ENCODE data around the gene ATG14.
"Not testable (repeated sequence)": the region's sequence is repeated elsewhere in the genome, so short reads cannot be mapped to it uniquely, and the experiment has no call there.

Gene ATG14

GRCh38 chr14:55386037-55386808 is 25.4 kb downstream of the ATG14 start:
- DNase-seq (ENCODE audit: low spot score) = no peak

DNA sequence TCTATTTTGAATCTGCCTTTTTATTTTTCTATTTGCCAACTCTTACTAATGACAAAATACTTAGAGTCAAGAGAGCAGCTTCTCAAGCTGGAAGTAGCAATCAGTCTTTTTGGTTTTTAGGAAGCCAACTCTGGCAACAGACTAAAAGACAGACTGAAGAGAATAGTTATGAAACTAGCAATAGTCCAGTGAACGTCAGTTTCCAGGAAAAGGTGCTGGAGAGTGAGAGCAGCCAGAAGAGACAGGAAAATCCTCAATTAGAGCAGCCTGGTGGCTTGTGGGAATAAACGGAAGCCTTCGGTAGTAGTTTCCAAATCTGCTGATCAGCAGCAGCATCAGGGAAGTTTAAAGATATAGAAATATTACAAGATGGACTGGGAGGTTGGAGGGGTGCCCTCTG is 27.1 kb downstream of the ATG14 start:
- DNase-seq (ENCODE audit: low spot score) = no peak

DNA sequence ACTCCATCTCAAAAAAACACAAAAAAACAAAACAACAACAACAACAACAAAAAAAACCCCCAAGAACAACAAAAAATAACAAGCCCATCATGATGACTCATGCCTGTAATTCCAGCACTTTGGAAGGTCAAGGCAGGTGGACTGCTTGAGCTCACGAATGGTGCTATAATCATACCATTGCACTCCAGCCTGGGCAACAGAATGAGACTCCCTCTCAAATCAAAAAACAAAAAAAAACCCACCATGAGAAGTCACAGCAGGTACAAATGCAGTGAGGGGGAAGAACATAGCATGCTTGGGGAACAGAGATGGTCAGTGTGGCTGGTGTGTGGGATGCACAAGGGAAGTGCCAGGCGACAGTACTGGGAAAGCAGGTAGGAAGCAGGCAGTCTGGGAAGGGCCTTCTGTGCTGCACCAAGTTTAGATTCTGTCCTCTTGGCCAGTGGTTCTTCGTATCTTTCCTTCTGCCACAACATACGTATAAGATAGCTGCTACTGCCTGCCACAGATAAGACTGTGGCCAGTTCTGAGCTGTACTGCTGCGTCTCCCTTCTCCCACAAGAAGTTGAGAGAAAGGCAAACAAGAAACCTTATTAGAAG is 28.0 kb downstream of the ATG14 start:
- no peak for DNase-seq (ENCODE audit: low spot score)

DNA sequence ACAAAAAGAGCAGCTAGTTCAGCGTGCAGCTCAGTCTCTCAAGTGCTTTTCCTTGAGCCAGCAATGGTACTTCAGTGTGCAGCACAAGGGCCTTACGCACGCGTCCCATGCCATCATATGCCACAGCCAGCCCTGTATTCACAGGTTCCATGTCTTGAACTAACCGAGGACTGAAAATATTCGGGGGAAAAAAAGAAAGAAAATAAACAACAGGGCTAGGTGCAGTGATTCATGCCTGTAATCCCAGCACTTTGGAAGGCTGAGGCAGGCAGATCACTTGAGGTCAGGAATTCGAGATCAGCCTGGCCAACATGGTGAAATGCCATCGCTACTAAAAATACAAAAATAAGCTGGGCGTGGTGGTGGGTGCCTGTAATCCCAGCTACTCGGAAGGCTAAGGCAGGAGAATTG is 28.6 kb downstream of the ATG14 start:
- not testable (repeated sequence) for DNase-seq (ENCODE audit: low spot score)

GRCh38 chr14:55382483-55382882 is 29.1 kb downstream of the ATG14 start:
- no peak for DNase-seq (ENCODE audit: low spot score)

GRCh38 chr14:55381561-55381960 is 30.1 kb downstream of the ATG14 start:
- no peak for DNase-seq (ENCODE audit: low spot score)

DNA sequence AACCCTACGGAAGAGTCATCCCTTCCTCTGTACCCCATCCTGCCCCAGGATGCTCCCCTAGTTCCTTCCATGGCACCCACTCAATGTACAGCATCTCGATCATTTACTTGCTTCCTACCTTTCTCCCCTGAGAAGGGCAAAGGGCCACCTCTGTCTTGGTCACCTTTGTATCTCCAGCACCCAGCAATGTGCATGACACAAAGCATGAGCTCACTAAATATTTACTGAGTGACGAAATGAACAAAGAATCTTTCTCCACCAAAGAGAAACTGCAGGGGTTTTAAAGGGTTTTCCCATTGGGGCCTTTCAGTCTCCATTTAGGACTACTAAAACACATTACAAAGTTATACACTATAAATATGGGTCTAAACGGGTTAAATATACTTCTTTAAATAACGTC is 30.6 kb downstream of the ATG14 start:
- no peak for DNase-seq (ENCODE audit: low spot score)

DNA sequence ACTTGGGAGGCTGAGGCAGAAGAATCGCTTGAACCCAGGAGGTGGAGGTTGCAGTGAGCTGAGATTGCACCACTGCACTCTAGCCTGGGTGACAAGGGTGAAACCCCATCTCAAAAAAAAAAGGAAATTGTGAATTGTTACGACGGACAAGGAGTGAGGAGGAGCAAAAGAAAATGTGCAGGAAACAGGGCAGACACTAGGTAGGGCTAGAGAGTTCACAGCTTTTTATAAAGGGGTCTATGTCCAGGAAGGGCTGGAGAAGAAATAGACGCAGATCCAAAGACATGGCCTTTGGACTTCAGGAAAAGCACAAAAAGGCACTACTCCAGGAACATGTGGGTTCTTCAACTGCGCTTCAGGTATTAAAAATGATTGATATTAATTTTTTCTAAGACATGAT is 34.4 kb downstream of the ATG14 start:
- no peak for DNase-seq (ENCODE audit: low spot score)

GRCh38 chr14:55374771-55375170 is 36.9 kb downstream of the ATG14 start:
- no peak for DNase-seq (ENCODE audit: low spot score)

DNA sequence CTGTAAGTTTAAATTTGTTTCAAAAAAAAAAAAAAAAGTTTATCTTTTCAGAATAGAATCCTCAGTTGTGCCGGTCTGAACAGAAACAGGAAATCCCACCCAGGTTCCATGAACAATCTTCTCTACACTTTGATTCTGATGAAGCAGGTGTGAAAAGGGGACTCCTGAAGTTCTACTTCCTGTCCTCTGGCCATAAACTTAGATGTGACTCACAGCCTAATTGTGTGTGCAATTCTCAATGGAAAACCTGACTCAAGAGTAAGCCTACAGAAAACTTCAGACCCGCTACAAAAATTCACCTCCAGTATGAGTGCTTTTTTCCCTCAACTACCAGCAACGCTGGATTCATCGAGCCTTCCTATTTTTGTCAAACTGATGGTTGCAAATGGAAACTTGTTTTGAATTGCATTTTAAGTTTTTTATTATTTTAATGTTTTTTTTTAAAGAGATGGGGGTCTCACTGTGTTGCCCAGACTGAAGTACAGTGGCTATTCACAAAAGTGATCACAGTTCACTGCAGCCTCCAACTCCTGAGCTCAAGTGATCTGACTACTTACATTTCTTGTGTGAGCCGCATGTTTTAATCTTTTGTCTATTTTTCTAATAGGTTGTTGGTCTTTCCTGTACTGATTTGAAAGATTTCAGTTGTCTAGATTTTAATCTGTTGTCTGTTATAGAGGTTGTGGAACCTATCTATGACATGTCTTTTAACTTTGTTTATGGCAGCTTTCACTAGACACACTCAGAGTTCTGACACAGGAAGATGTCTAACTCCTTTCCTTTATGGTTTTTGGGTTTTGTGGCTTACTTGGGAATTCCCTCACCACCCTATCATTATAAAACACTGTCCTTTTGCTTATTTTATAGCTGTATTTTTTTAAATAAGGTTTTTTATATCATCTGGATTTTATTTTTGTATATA is 37.6 kb downstream of the ATG14 start:
- no peak for DNase-seq (ENCODE audit: low spot score)

DNA sequence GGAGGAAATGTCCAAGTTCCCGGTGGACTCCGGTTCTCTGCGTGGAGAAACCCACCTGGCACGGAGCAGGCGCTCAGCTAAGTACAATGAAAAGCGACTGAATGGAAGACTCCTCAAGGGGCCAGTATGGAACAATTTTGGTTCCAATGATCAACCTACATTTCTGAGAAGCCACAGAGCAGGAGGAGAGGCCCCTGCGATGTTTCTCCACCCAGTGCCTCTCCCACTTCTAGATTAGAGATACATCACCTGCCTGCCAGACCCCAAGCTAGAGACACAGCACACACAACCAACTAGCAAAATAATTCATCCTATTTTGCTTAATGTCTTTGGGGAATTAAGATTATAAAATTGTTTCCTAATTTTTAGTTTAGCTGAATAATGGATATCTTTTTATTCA is 38.8 kb downstream of the ATG14 start:
- DNase-seq (ENCODE audit: low spot score) = no peak

DNA sequence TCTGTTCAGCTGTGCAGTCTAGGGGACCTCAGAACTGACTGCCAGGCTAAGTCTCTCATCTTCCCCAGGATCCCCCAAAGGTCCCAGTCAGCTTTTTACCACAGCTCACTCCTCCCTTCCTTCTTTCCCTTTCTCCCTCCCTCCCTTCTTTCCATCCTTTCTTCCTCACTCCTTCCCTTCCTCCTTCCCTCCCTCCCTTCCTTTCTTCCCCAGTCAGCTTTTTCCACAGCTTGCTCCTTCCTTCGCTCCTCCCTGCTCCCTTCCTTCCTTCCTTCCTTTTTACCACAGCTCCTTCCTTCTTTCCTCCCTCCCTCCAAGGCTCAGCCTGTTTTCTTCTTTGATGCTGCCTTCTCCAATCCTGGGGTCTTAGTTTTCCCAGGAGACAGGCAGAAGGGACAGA is 39.2 kb downstream of the ATG14 start:
- DNase-seq (ENCODE audit: low spot score) = no peak

DNA sequence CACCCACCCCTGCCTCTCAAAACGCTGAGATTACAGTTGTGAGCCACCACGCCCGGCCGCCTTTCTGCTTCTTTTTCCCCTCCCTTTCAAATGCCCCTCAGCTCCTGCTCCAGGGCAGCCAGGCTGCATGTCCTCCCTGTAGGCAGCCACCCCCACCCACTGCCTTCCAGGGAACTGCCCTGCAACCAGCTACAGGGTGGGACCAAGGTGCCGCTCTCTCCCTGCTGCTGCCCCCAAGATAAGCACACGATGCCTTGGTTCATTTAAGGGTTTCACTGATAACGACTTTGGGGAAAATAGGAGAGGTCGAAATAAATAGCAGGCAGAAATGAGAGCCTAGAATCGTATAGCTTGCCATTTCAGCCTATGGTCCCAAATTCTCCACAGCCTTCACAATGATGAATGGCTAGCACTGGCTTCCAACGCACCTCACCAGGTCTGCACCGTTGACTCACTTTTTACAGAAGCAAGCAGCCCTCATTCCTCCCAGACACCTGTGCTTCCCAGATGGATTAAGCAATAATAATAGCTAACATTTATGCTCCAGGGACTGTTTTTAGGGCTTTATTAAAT is 40.7 kb downstream of the ATG14 start:
- DNase-seq (ENCODE audit: low spot score) = no peak

- no peak for DNase-seq (ENCODE audit: low spot score)
Measured at GRCh38 chr14:55366271-55366670, 45.4 kb downstream of the ATG14 start.

DNA sequence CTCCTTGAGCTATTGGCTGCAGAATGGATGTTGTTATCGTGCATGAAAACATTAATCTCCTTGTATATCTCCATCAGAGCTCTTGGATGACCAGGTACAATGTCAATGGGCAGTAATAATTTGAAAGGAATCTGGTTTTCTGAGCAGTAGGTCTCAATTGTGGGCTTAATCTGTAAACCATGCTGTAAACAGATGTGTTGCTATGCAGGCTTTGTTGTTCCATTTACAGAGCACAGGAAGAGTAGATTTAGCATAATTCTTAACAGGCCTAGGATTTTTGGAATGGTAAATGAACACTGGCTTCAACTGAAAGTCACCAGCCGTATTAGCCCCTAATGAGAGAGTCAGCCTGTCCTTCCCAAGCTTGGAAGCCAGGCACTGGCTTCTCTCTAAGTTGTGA is 50.4 kb downstream of the ATG14 start:
- DNase-seq (ENCODE audit: low spot score) = no peak

DNA sequence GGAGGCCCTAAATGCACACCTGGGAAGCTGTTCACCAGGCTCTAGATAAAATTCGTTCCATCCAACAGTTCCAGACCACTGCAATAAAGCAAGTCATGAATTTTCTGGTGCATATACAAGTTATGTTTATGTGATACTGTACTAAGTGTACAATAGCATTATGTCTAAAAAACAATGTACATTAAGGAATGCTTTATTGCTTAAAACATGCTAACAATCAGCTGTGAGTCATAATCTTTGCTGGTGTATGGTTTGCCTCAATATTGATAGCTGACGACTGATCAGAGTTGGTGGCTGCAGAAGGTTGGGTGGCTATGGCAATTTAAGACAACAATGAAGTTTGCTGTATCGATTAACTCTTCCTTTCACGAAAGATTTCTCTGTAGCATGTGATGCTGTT is 52.3 kb downstream of the ATG14 start:
- no peak for DNase-seq (ENCODE audit: low spot score)

- DNase-seq (ENCODE audit: low spot score) = no peak
Measured at GRCh38 chr14:55356913-55357312, 54.7 kb downstream of the ATG14 start.

- no peak for DNase-seq (ENCODE audit: low spot score)
Measured at GRCh38 chr14:55355922-55356321, 55.7 kb downstream of the ATG14 start.

DNA sequence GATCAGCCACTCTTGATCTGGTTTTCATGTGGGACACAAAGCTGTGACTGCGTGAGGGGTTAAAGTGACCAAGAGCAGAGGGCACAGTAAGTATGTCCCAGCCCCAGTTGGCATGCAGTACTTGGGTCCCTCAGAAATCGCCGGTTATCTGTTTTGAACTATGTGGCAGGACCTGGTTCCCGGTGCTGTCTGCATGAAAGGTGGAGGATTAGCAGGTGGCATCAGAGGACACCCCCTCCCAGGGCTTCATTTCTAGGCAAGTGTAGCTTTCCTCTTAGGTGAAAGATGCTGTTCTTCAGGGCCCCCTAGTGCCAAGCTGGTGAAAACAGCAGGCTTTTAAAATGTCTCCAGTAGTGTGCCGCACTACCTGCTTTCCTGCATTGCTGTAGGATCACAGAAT is 57.1 kb downstream of the ATG14 start:
- peak; percentile 49 for DNase-seq (ENCODE audit: low spot score)

- DNase-seq (ENCODE audit: low spot score) = no peak
Measured at GRCh38 chr14:55353686-55354467, 57.8 kb downstream of the ATG14 start.

DNA sequence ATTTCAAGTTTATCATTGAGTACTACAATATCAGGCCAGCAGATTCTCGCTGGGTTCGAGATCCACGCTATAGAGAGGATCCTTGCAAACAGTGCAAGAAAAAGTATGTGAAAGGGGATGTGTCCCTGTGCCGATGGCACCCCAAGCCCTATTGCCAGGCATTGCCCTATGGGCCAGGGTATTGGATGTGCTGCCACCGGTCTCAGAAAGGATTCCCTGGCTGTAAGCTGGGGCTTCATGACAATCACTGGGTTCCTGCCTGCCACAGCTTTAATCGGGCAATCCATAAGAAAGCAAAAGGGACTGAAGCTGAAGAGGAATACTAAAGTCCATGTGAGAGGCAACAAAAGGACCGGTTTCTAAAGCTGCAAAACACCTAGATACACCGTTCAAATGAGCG is 59.4 kb downstream of the ATG14 start:
- no peak for DNase-seq (ENCODE audit: low spot score)
